ENCODE results near the gene WASL.
"Not testable (repeated sequence)": the region's sequence is repeated elsewhere in the genome, so short reads cannot be mapped to it uniquely, and the experiment has no call there.

WASL gene

GRCh38 chr7:123787220-123788007 lies 38.6 kb upstream of the WASL start:
- Histone ChIP-seq H3K27me3 (ENCODE audit: control insufficient read depth, insufficient read depth, low read length) (no peaks in the 10 kb centered on the region), H3K9ac (ENCODE audit: low read depth, low read length) (no peak overlapping the region), H3K4me3 (ENCODE audit: low read depth, low read length) (no peak overlapping the region), H3K9me3 (ENCODE audit: control insufficient read depth, insufficient read depth, low read length) (no peaks in the 10 kb centered on the region), H3K27ac (ENCODE audit: low read depth, low read length) (no peak overlapping the region), H3K4me1 (ENCODE audit: control insufficient read depth, insufficient read depth, low read length) (peaks cover 18% of the 10 kb centered on the region; the same call in 1 of the 2 replicates), H3K36me3 (ENCODE audit: control insufficient read depth, insufficient read depth, low read length) (no peaks in the 10 kb centered on the region)

DNA sequence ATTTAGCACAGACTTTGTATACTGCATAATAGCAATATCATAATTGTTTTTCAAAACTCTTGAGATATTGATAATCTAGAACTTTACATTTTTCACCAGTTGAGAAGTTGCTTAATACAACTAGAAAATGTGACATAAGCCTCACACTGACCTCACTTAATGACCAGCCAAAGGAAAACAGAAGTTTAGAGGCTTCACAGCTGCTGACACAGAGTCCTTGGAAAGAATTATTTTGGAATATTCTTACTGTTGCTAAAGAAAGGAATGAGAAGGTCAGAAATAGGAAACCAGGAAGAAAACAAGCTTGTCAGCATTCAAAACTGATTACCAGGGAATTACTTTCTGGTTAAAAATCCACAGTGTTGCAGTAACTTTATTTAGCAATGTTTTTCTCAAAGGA lies 35.5 kb upstream of the WASL start:
- no peaks in the 10 kb centered on the region for H3K9me3 ChIP-seq (ENCODE audit: control insufficient read depth, insufficient read depth, low read length)
- H3K4me3 ChIP-seq (ENCODE audit: low read depth, low read length), result no peak overlapping the region
- H3K9ac ChIP-seq (ENCODE audit: low read depth, low read length), result no peak overlapping the region
- no peaks in the 10 kb centered on the region for H3K36me3 ChIP-seq (ENCODE audit: control insufficient read depth, insufficient read depth, low read length)
- H3K27me3 ChIP-seq (ENCODE audit: control insufficient read depth, insufficient read depth, low read length), result no peaks in the 10 kb centered on the region
- H3K27ac ChIP-seq (ENCODE audit: low read depth, low read length), result no peak overlapping the region
- peaks cover 41% of the 10 kb centered on the region for H3K4me1 ChIP-seq (ENCODE audit: control insufficient read depth, insufficient read depth, low read length)

GRCh38 chr7:123783820-123784219 lies 35.0 kb upstream of the WASL start:
- no peaks in the 10 kb centered on the region for H3K36me3 ChIP-seq (ENCODE audit: control insufficient read depth, insufficient read depth, low read length)
- no peak overlapping the region for H3K27ac ChIP-seq (ENCODE audit: low read depth, low read length)
- H3K27me3 ChIP-seq (ENCODE audit: control insufficient read depth, insufficient read depth, low read length), result no peaks in the 10 kb centered on the region
- no peak overlapping the region for H3K4me3 ChIP-seq (ENCODE audit: low read depth, low read length)
- H3K4me1 ChIP-seq (ENCODE audit: control insufficient read depth, insufficient read depth, low read length), result peaks cover 44% of the 10 kb centered on the region
- H3K9me3 ChIP-seq (ENCODE audit: control insufficient read depth, insufficient read depth, low read length), result no peaks in the 10 kb centered on the region
- H3K9ac ChIP-seq (ENCODE audit: low read depth, low read length), result no peak overlapping the region

GRCh38 chr7:123782071-123782798 lies 33.4 kb upstream of the WASL start:
- no peaks in the 10 kb centered on the region for H3K27me3 ChIP-seq (ENCODE audit: control insufficient read depth, insufficient read depth, low read length)
- H3K9me3 ChIP-seq (ENCODE audit: control insufficient read depth, insufficient read depth, low read length), result no peaks in the 10 kb centered on the region
- H3K4me3 ChIP-seq (ENCODE audit: low read depth, low read length), result no peak overlapping the region

DNA sequence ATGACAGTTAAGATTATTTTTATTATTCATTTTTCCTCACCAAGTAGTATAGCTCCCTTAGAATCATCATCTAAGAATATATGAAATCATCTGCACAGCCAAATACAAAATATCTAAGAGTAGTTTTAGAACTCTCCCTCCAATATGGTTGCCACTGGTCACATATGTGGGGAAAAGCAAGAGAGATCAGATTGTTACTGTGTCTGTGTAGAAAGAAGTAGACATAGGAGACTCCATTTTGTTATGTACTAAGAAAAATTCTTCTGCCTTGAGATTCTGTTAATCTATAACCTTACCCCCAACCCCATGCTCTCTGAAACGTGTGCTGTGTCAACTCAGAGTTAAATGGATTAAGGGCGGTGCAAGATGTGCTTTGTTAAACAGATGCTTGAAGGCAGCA lies 31.7 kb upstream of the WASL start:
- H3K27me3 ChIP-seq (ENCODE audit: control insufficient read depth, insufficient read depth, low read length); H3K9me3 ChIP-seq (ENCODE audit: control insufficient read depth, insufficient read depth, low read length); H3K36me3 ChIP-seq (ENCODE audit: control insufficient read depth, insufficient read depth, low read length): not testable (repeated sequence)
- H3K4me3 ChIP-seq (ENCODE audit: low read depth, low read length), result peak overlapping the region; percentile 28; the same call in 1 of the 2 replicates
- peaks cover 42% of the 10 kb centered on the region for H3K4me1 ChIP-seq (ENCODE audit: control insufficient read depth, insufficient read depth, low read length)
- H3K9ac ChIP-seq (ENCODE audit: low read depth, low read length), result peak overlapping the region; percentile 31
- peak overlapping the region; percentile 72 for H3K27ac ChIP-seq (ENCODE audit: low read depth, low read length)

More at GRCh38 chr7:123782071-123782798, 33.4 kb upstream of the WASL start:
- Histone ChIP-seq H3K36me3 (ENCODE audit: control insufficient read depth, insufficient read depth, low read length) (no peaks in the 10 kb centered on the region), H3K9ac (ENCODE audit: low read depth, low read length) (no peak overlapping the region; the same call in 1 of the 2 replicates), H3K27ac (ENCODE audit: low read depth, low read length) (peak overlapping the region; percentile 83), H3K4me1 (ENCODE audit: control insufficient read depth, insufficient read depth, low read length) (peaks cover 47% of the 10 kb centered on the region)

GRCh38 chr7:123774496-123774895 lies 25.7 kb upstream of the WASL start:
- no peaks in the 10 kb centered on the region for H3K36me3 ChIP-seq (ENCODE audit: control insufficient read depth, insufficient read depth, low read length)
- H3K9me3 ChIP-seq (ENCODE audit: control insufficient read depth, insufficient read depth, low read length), result no peaks in the 10 kb centered on the region
- H3K4me3 ChIP-seq (ENCODE audit: low read depth, low read length), result no peak overlapping the region
- H3K27me3 ChIP-seq (ENCODE audit: control insufficient read depth, insufficient read depth, low read length), result no peaks in the 10 kb centered on the region
- peaks cover 16% of the 10 kb centered on the region for H3K4me1 ChIP-seq (ENCODE audit: control insufficient read depth, insufficient read depth, low read length)
- H3K27ac ChIP-seq (ENCODE audit: low read depth, low read length), result no peak overlapping the region
- no peak overlapping the region for H3K9ac ChIP-seq (ENCODE audit: low read depth, low read length)

DNA sequence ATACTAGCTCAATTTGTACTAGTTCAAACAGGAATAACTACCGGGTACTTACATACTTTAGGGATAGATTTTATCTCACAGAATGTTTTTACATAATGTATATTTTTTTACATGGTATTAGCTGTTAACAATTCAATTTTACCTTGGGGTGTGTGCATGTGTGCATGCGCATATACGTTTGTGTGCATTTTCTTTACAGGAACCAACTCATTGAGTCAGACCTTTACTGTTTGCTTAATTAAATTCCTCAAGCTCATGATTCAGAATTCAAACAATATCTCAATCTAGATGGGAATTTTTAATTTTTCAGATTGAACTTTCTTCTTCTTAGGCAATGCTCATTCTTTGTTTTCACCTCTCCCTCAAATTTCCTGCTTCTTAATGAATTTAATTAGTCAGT lies 24.7 kb upstream of the WASL start:
- Histone ChIP-seq H3K27ac (ENCODE audit: low read depth, low read length) (no peak overlapping the region), H3K9ac (ENCODE audit: low read depth, low read length) (no peak overlapping the region), H3K4me1 (ENCODE audit: control insufficient read depth, insufficient read depth, low read length) (peaks cover 7% of the 10 kb centered on the region), H3K9me3 (ENCODE audit: control insufficient read depth, insufficient read depth, low read length) (no peaks in the 10 kb centered on the region), H3K27me3 (ENCODE audit: control insufficient read depth, insufficient read depth, low read length) (no peaks in the 10 kb centered on the region), H3K36me3 (ENCODE audit: control insufficient read depth, insufficient read depth, low read length) (no peaks in the 10 kb centered on the region), H3K4me3 (ENCODE audit: low read depth, low read length) (no peak overlapping the region)

- no peaks in the 10 kb centered on the region for H3K9me3 ChIP-seq (ENCODE audit: control insufficient read depth, insufficient read depth, low read length)
- no peak overlapping the region for H3K4me3 ChIP-seq (ENCODE audit: low read depth, low read length)
- H3K36me3 ChIP-seq (ENCODE audit: control insufficient read depth, insufficient read depth, low read length), result no peaks in the 10 kb centered on the region
- no peaks in the 10 kb centered on the region for H3K27me3 ChIP-seq (ENCODE audit: control insufficient read depth, insufficient read depth, low read length)
- no peak overlapping the region for H3K9ac ChIP-seq (ENCODE audit: low read depth, low read length)
- 0 out of 2 replicates have a peak, but pooled peaks cover 5% of the 10 kb centered on the region for H3K4me1 ChIP-seq (ENCODE audit: control insufficient read depth, insufficient read depth, low read length)
- no peak overlapping the region for H3K27ac ChIP-seq (ENCODE audit: low read depth, low read length)
Observed at GRCh38 chr7:123772652-123773051, 23.8 kb upstream of the WASL start.

- Histone ChIP-seq H3K9me3 (ENCODE audit: control insufficient read depth, insufficient read depth, low read length) (no peaks in the 10 kb centered on the region), H3K27me3 (ENCODE audit: control insufficient read depth, insufficient read depth, low read length) (no peaks in the 10 kb centered on the region), H3K27ac (ENCODE audit: low read depth, low read length) (no peak overlapping the region), H3K4me3 (ENCODE audit: low read depth, low read length) (no peak overlapping the region), H3K9ac (ENCODE audit: low read depth, low read length) (no peak overlapping the region), H3K36me3 (ENCODE audit: control insufficient read depth, insufficient read depth, low read length) (no peaks in the 10 kb centered on the region), H3K4me1 (ENCODE audit: control insufficient read depth, insufficient read depth, low read length) (0 out of 2 replicates have a peak, but pooled peaks cover 9% of the 10 kb centered on the region)
Observed at GRCh38 chr7:123771846-123772245, 23.0 kb upstream of the WASL start.

- no peak overlapping the region for H3K9ac ChIP-seq (ENCODE audit: low read depth, low read length)
- no peaks in the 10 kb centered on the region for H3K9me3 ChIP-seq (ENCODE audit: control insufficient read depth, insufficient read depth, low read length)
- no peak overlapping the region for H3K27ac ChIP-seq (ENCODE audit: low read depth, low read length)
- H3K36me3 ChIP-seq (ENCODE audit: control insufficient read depth, insufficient read depth, low read length), result no peaks in the 10 kb centered on the region
- 0 out of 2 replicates have a peak, but pooled peaks cover 11% of the 10 kb centered on the region for H3K4me1 ChIP-seq (ENCODE audit: control insufficient read depth, insufficient read depth, low read length)
- H3K27me3 ChIP-seq (ENCODE audit: control insufficient read depth, insufficient read depth, low read length), result no peaks in the 10 kb centered on the region
- no peak overlapping the region for H3K4me3 ChIP-seq (ENCODE audit: low read depth, low read length)
Observed at GRCh38 chr7:123771256-123771655, 22.5 kb upstream of the WASL start.

DNA sequence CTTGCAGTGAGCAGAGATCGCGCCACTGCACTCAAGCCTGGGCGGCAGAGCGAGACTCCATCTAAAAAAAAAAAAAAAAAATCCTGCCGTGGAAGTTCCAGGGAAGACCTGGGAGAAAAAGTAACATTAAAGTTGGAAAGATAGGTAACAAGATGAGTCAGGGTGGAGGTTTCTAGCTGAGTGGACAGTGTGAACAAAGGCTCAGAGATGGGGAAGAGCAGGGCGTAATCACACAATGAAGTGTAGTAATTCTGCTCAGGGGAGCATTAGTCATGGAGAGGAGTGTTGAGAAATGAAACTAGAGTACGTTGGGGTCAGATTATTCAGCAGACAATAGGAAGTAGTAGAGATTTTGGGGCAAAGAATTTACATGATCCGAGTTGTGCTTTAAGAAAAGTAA lies 21.6 kb upstream of the WASL start:
- no peaks in the 10 kb centered on the region for H3K9me3 ChIP-seq (ENCODE audit: control insufficient read depth, insufficient read depth, low read length)
- no peak overlapping the region for H3K4me3 ChIP-seq (ENCODE audit: low read depth, low read length)
- no peaks in the 10 kb centered on the region for H3K27me3 ChIP-seq (ENCODE audit: control insufficient read depth, insufficient read depth, low read length)
- no peak overlapping the region for H3K27ac ChIP-seq (ENCODE audit: low read depth, low read length)
- H3K4me1 ChIP-seq (ENCODE audit: control insufficient read depth, insufficient read depth, low read length), result 0 out of 2 replicates have a peak, but pooled peaks cover 11% of the 10 kb centered on the region
- H3K36me3 ChIP-seq (ENCODE audit: control insufficient read depth, insufficient read depth, low read length), result no peaks in the 10 kb centered on the region
- H3K9ac ChIP-seq (ENCODE audit: low read depth, low read length), result no peak overlapping the region

Data from HUES48 (cell line).